Sigmoid colon (tissue), 7 donors: Measurements from ENCODE around the gene FCN2. TPM values are rescaled to one million over a fixed set of nuclear protein-coding genes. Genes with fewer than 3 reads are reported as not detected.

Source experiments
- DNase-seq: peaks from one replicate; pipeline ENCODE4 v3.0.0-alpha.2; 2019
- H3K27ac ChIP-seq, 4 donors: fragments of 200-600 bp; sonication (generic); one replicate each; pipeline ENCODE4 v1.5.1; 2016 to 2019; ENCODE audit warnings: mild to moderate bottlenecking in 1 of 4
- H3K27me3 ChIP-seq, 3 donors: fragments of 200-600 bp; sonication (generic); one replicate each; pipeline ENCODE4 v1.5.1; 2019; ENCODE audit warnings: mild to moderate bottlenecking in 1 of 3
- H3K36me3 ChIP-seq, 4 donors: fragments of 200-600 bp; sonication (generic); one replicate each; pipeline ENCODE4 v1.5.1; 2016 to 2019
- H3K4me1 ChIP-seq, 4 donors: fragments of 200-600 bp; sonication (generic); one replicate each; pipeline ENCODE4 v1.5.1; 2017 to 2019
- H3K4me3 ChIP-seq, 4 donors: fragments of 200-600 bp; sonication (generic); one replicate each; pipeline ENCODE4 v1.5.1; 2017 to 2019; ENCODE audit warnings: mild to moderate bottlenecking in 2 of 4, moderate library complexity in 1 of 4
- H3K9me3 ChIP-seq, 4 donors: fragments of 200-600 bp in 3 of 4; sonication (generic) in 3 of 4; one replicate each; pipeline versions ENCODE4 v1.5.1 to v1.6.1; 2013 to 2019
- EP300 ChIP-seq, 4 donors: sonication (generic); formaldehyde crosslinking; IDR thresholded peaks; one replicate each; pipeline ENCODE4 v1.6.1; 2017; ENCODE audit warnings: antibody characterized with exemption in 4 of 4
- POLR2A ChIP-seq, 2 donors: fragments of 450-650 bp; IDR thresholded peaks; one replicate each; pipeline ENCODE4 v1.6.1; 2016; ENCODE audit warnings: antibody characterized with exemption in 2 of 2, mild to moderate bottlenecking in 2 of 2, moderate library complexity in 2 of 2
- POLR2AphosphoS5 ChIP-seq, 4 donors: sonication (generic); formaldehyde crosslinking; IDR thresholded peaks; one replicate each; pipeline ENCODE4 v1.6.1; 2017; ENCODE audit warnings: antibody characterized with exemption in 4 of 4
- WGBS, 2 donors: extraction: QIAGEN DNeasy Blood & Tissue Kit; methylation state at CpG; one replicate each; pipeline ENCODE4 v1.1.7; 2013; 5-methylcytosine and 5-hydroxymethylcytosine counted together
- intact Hi-C: fragments of 100-400 bp; cut with DNase I; formaldehyde crosslinking; loops from one replicate; pipeline ENCODE4 v1.15.1; 2023
- polyA plus RNA-seq, 3 donors: library from polyadenylated mRNA; stranded (reverse); fragments of 200-250 nt; gene quantifications; one replicate each; pipeline ENCODE4 v1.2.3, GENCODE V29; 2013
- total RNA-seq, 4 donors: library from RNA; depleted of rRNA; stranded (reverse); fragments of >200 nt; gene quantifications; one replicate each; pipeline ENCODE4 v1.1.0, GENCODE V29; 2016
- TF ChIP-seq, protein P1 (sequence below), 4 experiments: fragments of 450-650 bp in 3 of 4; fragments of 200-600 bp in 1 of 4; IDR thresholded peaks; one replicate each; pipeline ENCODE4 v1.5.1; 2016 to 2019; ENCODE audit warnings: antibody characterized with exemption in 4 of 4, mild to moderate bottlenecking in 3 of 4, moderate library complexity in 2 of 4
- donor health status: healthy with polysubstance abuse.
- donor health status: Bipolar disorder and iron deficiency.
- donor health status: healthy.

FCN2 gene
- total and polyA plus RNA-seq, 7 donors = 0.12 TPM; not detected in 6

DNA sequence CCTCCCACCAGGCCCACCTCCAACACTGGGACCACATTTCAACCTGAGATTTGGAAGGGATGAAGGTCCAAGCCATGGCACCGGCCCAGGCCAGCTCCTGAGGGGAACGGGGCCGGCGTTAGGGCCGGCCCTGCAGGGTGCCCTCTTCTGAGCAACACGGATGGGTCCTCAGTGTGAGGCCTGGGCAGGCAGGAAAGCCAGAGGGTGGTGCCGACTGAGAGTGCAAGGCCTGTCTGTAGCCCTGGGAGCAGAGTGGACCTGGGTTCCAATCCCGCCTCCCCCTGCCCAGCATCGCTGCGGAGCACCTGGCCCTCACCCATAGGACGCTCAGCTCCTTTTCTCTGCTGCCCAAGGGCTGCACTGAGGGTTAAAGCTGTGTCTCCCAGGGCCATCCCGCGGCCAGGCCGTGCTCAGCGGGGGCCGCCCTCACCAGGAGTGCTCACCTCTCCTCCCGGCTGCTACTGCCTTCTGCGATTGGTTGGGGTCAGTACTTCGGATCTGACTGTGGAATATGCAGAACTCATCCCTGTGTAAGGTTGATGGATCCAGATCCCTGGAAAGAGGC lies 44.1 kb upstream of the FCN2 start:
- intact Hi-C loops = no loop called here
- Histone ChIP-seq H3K36me3 (peaks cover 9 to 98% (median 34%) of the 10 kb centered on the region in 4 donors), H3K9me3 (no peaks in the 10 kb centered on the region), H3K27ac (no peak overlapping the region), H3K4me1 (no peaks in the 10 kb centered on the region), H3K27me3 (no peaks in the 10 kb centered on the region), H3K4me3 (no peak overlapping the region)
- no peak for DNase-seq
- no peak for TF ChIP-seq EP300 (IDR thresholded peaks at IDR 0.05)
- no peak for TF ChIP-seq POLR2A (IDR thresholded peaks at IDR 0.05)
- TF ChIP-seq, protein P1, sequence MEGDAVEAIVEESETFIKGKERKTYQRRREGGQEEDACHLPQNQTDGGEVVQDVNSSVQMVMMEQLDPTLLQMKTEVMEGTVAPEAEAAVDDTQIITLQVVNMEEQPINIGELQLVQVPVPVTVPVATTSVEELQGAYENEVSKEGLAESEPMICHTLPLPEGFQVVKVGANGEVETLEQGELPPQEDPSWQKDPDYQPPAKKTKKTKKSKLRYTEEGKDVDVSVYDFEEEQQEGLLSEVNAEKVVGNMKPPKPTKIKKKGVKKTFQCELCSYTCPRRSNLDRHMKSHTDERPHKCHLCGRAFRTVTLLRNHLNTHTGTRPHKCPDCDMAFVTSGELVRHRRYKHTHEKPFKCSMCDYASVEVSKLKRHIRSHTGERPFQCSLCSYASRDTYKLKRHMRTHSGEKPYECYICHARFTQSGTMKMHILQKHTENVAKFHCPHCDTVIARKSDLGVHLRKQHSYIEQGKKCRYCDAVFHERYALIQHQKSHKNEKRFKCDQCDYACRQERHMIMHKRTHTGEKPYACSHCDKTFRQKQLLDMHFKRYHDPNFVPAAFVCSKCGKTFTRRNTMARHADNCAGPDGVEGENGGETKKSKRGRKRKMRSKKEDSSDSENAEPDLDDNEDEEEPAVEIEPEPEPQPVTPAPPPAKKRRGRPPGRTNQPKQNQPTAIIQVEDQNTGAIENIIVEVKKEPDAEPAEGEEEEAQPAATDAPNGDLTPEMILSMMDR (IDR thresholded peaks at IDR 0.05) = no peak
- no peak for TF ChIP-seq POLR2AphosphoS5 (IDR thresholded peaks at IDR 0.05)
- 91% methylated on average over 19 of the region's 19 CpGs for WGBS, 2 donors

DNA sequence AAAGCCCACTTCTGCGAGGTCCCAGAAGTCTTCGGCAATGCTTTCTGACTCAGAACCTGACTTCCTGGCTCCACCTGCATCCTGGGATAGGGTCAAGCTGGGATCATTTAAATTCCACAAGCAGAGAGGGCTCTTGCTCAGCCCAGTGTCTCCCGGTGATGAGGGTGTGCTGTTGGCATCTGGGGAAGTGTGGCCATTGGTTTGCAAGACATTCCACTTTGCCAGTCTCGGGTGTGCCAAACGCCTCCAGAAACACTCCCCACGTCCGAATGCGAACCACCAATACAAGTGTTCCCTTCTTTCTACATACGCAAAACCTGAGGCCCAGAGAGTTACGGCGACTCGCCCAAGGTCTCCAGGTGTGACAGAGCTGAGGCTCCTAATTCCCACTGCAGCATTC lies 43.1 kb upstream of the FCN2 start:
- no peak for DNase-seq
- Histone ChIP-seq H3K4me3 (no peak overlapping the region), H3K9me3 (no peaks in the 10 kb centered on the region), H3K36me3 (peaks cover 7 to 98% (median 40%) of the 10 kb centered on the region in 4 donors), H3K27me3 (no peaks in the 10 kb centered on the region), H3K4me1 (no peaks in the 10 kb centered on the region), H3K27ac (no peak overlapping the region)
- 83 to 92% methylated on average over 12 of the region's 12 CpGs for WGBS, 2 donors
- intact Hi-C loops = no loop called here
- TF ChIP-seq EP300 (IDR thresholded peaks at IDR 0.05) = no peak
- no peak for TF ChIP-seq POLR2A (IDR thresholded peaks at IDR 0.05)
- no peak for TF ChIP-seq POLR2AphosphoS5 (IDR thresholded peaks at IDR 0.05)
- TF ChIP-seq, protein P1 (IDR thresholded peaks at IDR 0.05) = no peak

DNA sequence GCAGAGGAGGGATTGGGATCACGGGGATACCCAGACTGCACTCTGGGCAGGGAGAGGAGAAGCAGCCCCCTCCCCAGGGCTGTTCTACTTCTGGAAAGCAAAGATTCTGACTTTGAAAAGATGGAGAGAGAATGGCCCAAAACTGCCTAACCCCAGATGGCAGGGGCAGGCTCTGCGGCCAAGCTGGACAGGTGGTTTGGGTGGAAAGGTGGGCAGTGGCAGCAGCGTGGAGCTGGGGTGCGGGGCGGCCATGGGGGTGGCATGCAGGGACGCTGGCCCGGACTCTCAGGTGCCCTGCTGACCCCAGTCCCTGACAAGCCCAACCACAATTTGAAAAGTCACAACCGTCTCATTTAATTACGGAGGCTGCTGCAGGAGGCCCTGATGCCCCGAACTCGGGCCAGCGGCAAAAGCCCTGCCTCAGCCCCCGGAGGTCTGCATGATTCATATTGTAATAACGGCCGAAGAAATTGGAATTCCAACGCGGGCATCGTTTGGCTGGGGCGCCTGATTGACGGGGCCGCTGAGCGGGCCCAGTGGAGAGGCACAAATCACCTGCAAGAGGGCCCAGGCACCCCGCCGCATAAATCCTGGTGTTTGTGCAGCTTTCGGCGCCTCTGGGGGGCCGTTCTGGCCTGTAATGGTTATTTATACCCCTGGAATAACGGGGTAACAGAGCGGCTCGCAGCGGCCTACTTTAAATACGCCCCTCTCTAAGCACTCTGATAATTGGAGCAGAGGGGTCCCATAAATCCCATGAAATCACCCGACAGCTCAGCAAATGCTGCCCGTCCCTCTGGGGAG lies 41.8 kb upstream of the FCN2 start:
- TF ChIP-seq POLR2AphosphoS5 (IDR thresholded peaks at IDR 0.05) (no peak), EP300 (IDR thresholded peaks at IDR 0.05) (no peak), POLR2A (IDR thresholded peaks at IDR 0.05) (no peak)
- TF ChIP-seq, protein P1 (IDR thresholded peaks at IDR 0.05) = no peak
- Histone ChIP-seq H3K27me3 (no peaks in the 10 kb centered on the region), H3K9me3 (no peaks in the 10 kb centered on the region), H3K4me3 (no peak overlapping the region), H3K27ac (no peak overlapping the region), H3K36me3 (peaks cover 14 to 98% (median 50%) of the 10 kb centered on the region in 4 donors), H3K4me1 (no peaks in the 10 kb centered on the region)
- intact Hi-C loops = no loop called here
- 81 to 88% methylated on average over 34 of the region's 34 CpGs for WGBS, 2 donors
- DNase-seq = no peak

DNA sequence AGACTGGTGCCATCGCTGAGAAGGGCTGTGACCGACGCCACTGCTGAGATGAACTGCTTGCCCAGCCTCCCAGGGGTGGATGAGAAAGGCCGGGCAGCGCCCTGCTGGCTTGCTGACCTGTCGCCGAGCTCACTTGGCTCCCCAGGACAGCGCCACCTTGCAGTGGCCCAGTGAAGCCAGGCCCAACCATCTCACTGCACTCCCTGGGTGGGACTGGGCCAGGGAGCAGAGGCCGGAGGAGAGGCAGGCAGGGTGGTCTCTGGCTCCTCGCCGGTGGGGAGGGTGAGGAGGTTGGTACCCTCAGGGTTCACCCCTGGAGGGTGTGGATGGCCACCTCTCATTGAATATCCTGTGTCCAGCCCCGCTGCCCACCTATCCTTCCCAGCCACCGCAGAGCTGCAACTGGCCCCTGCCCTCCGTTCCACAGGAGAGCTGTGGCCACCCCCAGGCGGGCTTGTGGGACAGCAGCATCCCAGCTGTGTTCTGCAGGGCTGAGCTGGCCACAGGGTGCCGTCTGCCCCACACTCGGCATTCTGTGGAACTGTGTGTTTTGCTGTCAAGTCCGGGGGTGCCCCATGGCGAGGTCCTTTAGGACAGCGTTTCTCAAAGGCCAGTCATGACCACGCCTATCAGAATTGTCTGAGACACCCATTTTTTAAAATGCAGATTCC lies 41.0 kb upstream of the FCN2 start:
- TF ChIP-seq POLR2A (IDR thresholded peaks at IDR 0.05) (no peak), EP300 (IDR thresholded peaks at IDR 0.05) (no peak), POLR2AphosphoS5 (IDR thresholded peaks at IDR 0.05) (no peak)
- TF ChIP-seq, protein P1 (IDR thresholded peaks at IDR 0.05) = no peak
- peaks cover 15 to 98% (median 50%) of the 10 kb centered on the region in 4 donors for H3K36me3 ChIP-seq
- H3K27ac ChIP-seq = no peak overlapping the region
- H3K9me3 ChIP-seq = no peaks in the 10 kb centered on the region
- WGBS, 2 donors = 80 to 93% methylated on average over 21 of the region's 21 CpGs
- intact Hi-C loops = no loop called here
- no peak overlapping the region for H3K4me3 ChIP-seq
- H3K4me1 ChIP-seq = no peaks in the 10 kb centered on the region
- no peak for DNase-seq
- H3K27me3 ChIP-seq = no peaks in the 10 kb centered on the region
